Measurements from ENCODE around the gene GBGT1.

DNA sequence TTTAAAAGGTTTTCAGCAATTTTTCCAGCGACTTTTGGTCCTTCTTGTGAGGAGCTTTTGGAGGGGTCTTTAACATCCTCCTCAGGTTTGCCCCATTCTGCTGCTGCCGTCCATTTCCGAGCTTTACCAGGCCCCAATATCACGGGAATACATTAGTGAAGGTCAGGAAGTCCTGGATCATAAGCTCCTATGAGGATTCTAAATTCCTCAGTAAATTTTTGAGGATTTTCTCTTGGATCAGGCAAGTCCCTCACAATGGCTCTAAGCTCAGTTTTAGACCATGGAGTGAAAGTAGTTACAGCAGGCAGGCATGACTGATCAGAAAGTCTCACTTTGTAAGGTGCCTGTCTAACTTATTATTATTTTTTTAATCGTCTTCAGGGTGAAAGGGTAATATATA lies 17.2 kb upstream of the GBGT1 start:
- TF ChIP-seq ZNF212 (CRISPR knock-in tag; IDR thresholded peaks at IDR 0.05): no peak
- no peak for TF ChIP-seq ZNF75A (CRISPR knock-in tag; IDR thresholded peaks at IDR 0.05)

Measured in K562 (cell line).